GM18868 (cell line): ENCODE results near the gene STOML3.

Experiments used
- ATAC-seq: cut with Tn5 transposase; IDR thresholded peaks from one replicate; pipeline ENCODE4 v1.9.1; 2021; ENCODE audit warnings: mild to moderate bottlenecking, moderate library complexity; ENCODE audit not compliant: unreplicated experiment

The STOML3 gene

GRCh38 chr13:38993381-38993780, 2.8 kb upstream of the STOML3 start:
- no peak for ATAC-seq

GRCh38 chr13:38981096-38981495, 9.5 kb downstream of the STOML3 start:
- no peak for ATAC-seq

GRCh38 chr13:38980750-38981078, 9.9 kb downstream of the STOML3 start:
- no peak for ATAC-seq

- no peak for ATAC-seq
Measured at GRCh38 chr13:38979891-38980749, 10.5 kb downstream of the STOML3 start.

GRCh38 chr13:38970380-38971051, 20.1 kb downstream of the STOML3 start:
- no peak for ATAC-seq

- no peak for ATAC-seq
Measured at GRCh38 chr13:38969187-38969586, 21.4 kb downstream of the STOML3 start.

- no peak for ATAC-seq
Measured at GRCh38 chr13:38967446-38967845, 23.2 kb downstream of the STOML3 start.

GRCh38 chr13:38965281-38965680, 25.4 kb downstream of the STOML3 start:
- no peak for ATAC-seq

GRCh38 chr13:38960175-38960574, 30.5 kb downstream of the STOML3 start:
- no peak for ATAC-seq

GRCh38 chr13:38957794-38958592, 32.6 kb downstream of the STOML3 start:
- no peak for ATAC-seq

GRCh38 chr13:38954844-38955243, 35.8 kb downstream of the STOML3 start:
- ATAC-seq = no peak

- ATAC-seq = no peak
Measured at GRCh38 chr13:38954291-38954690, 36.3 kb downstream of the STOML3 start.

GRCh38 chr13:38952827-38953226, 37.8 kb downstream of the STOML3 start:
- ATAC-seq = no peak

GRCh38 chr13:38951525-38952313, 38.9 kb downstream of the STOML3 start:
- ATAC-seq = no peak

- ATAC-seq = no peak
Measured at GRCh38 chr13:38950987-38951386, 39.6 kb downstream of the STOML3 start.

- ATAC-seq = no peak
Measured at GRCh38 chr13:38947054-38947453, 43.6 kb downstream of the STOML3 start.

GRCh38 chr13:38944219-38944618, 46.4 kb downstream of the STOML3 start:
- no peak for ATAC-seq

GRCh38 chr13:38943231-38943630, 47.4 kb downstream of the STOML3 start:
- no peak for ATAC-seq

- no peak for ATAC-seq
Measured at GRCh38 chr13:38941353-38941945, 49.2 kb downstream of the STOML3 start.

- ATAC-seq = no peak
Measured at GRCh38 chr13:38933786-38934185, 56.8 kb downstream of the STOML3 start.
